PC-3 (cell line): ENCODE data around the gene PMS2.

Experiments
- CTCF ChIP-seq: fragments of 300-600 bp; sonication (generic); conservative IDR thresholded peaks from 2 replicates; pipeline ENCODE4 v1.5.1; 2017; ENCODE audit warnings: antibody characterized with exemption, low read depth, mild to moderate bottlenecking, low read length
- EZH2phosphoT487 ChIP-seq: fragments of 300-600 bp; sonication (generic); IDR thresholded peaks from 2 replicates; pipeline ENCODE4 v1.6.1; 2018; ENCODE audit warnings: mild to moderate bottlenecking, antibody characterized with exemption, low read length, borderline replicate concordance

- TF ChIP-seq EZH2phosphoT487, result no peak
- no peak for TF ChIP-seq CTCF
These were observed 19.0 kb upstream of the PMS2 start for GRCh38 chr7:6027806-6028365.
